Ramos (cell line): ENCODE results near the gene UGT1A1.

ENCODE experiments used
- in situ Hi-C: fragments of 300-500 bp; cut with MboI; formaldehyde crosslinking; loops from one replicate; pipeline ENCODE4 v1.14.3; 2022; ENCODE audit warnings: low sequenced_read_pairs; ENCODE audit not compliant: unreplicated experiment

Gene UGT1A1

GRCh38 chr2:233756429-233757081 lies 3.5 kb upstream of the UGT1A1 start:
- in situ Hi-C loops, result no loop called here

GRCh38 chr2:233758141-233758540 lies 1.9 kb upstream of the UGT1A1 start:
- in situ Hi-C loops, result no loop called here

GRCh38 chr2:233758849-233759248 lies 1.2 kb upstream of the UGT1A1 start:
- in situ Hi-C loops, result no loop called here

DNA sequence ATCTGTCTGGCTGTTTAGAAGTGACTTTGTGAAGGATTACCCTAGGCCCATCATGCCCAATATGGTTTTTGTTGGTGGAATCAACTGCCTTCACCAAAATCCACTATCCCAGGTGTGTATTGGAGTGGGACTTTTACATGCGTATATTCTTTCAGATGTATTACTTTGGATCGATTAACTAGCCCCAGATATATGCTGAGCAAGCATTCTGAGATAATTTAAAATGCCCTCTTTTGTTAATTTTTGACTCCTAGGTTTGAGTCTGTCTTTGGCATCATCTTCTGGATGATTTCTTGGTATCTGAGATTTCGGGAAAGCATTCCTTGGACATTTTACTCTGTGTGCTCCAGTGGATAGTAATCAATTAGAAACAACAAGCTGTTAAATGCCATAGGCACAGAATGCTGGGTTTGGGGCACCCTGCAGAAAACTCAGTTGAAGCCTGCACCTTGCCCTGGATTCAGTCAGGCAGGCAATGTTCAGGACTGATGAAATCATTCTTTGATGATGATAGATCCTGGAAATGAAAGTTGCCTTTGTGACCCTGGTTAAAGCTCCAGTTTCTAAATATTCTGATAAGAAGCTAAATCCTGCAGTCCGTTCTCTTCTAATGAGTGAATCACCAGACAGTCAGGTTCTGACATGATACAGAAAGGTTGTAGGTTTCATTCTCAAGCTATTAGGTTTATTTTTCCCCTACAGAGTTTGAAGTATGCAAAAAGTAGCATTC lies 1.1 kb downstream of the UGT1A1 start:
- in situ Hi-C loops, result no loop called here

- in situ Hi-C loops, result no loop called here
These were observed 4.2 kb downstream of the UGT1A1 start for GRCh38 chr2:233764264-233764663.

DNA sequence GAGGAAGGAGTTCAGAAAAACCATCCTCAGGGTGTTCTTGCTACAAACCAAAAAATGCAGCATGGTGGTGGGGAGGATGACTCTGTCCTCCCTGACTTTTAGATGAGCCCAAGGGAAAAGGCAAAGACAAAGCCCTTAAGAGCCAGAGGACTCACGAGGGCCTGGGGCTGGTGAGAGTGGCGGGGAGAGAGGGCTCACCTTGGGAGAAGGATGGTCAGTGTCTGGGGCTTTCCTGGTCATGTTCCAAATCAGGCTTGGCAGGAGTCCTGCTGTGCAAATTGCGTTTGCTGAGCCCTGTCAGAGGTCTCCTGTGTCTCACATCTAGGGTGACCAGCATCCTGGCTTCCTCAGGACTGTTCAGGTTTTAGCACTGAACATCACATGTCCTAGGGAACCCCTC lies 4.7 kb downstream of the UGT1A1 start:
- in situ Hi-C loops, result no loop called here

DNA sequence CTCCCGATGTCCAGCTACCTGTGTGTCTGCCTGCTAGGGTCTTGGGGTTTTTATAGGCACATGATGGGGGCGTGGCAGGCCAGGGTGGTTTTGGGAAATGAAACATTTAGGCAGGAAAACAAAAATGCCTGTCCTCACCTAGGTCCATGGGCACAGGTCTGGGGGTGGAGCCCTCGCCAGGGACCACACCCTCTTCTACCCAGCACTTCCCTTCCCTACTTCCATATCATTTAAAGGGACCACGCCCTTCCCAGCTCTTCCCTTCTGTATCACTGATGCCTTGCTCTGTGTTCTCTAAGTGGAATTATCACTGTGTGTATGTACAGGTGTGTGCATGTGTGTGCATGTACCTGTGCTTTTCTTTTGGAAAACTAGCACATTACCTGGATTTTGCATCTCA lies 6.3 kb downstream of the UGT1A1 start:
- in situ Hi-C loops, result no loop called here

DNA sequence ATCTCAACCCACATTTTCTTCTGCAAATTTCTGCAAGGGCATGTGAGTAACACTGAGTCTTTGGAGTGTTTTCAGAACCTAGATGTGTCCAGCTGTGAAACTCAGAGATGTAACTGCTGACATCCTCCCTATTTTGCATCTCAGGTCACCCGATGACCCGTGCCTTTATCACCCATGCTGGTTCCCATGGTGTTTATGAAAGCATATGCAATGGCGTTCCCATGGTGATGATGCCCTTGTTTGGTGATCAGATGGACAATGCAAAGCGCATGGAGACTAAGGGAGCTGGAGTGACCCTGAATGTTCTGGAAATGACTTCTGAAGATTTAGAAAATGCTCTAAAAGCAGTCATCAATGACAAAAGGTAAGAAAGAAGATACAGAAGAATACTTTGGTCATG lies 8.0 kb downstream of the UGT1A1 start:
- in situ Hi-C loops, result no loop called here

DNA sequence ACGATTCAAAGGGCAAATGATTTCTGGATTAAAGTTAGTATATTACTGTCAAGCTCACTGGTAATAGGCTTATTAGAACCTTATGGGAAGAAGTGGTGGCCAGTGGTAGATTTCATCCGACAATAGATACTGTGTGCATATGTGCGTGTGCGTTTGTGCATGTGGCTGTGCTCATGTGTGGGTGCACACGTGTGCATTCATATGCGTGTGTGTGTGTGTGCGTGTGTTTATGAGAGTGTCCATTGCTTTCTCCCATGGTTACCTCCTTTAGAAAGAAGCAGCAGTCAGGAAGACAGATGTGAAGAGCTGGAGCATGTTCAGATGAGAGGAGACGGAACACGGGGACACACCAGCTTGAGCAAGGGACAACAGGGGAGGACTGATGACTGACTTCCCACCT lies 9.2 kb downstream of the UGT1A1 start:
- in situ Hi-C loops, result no loop called here

- in situ Hi-C loops, result no loop called here
These were observed 12.1 kb downstream of the UGT1A1 start for GRCh38 chr2:233772153-233772552.

- in situ Hi-C loops, result no loop called here
These were observed 12.5 kb downstream of the UGT1A1 start for GRCh38 chr2:233772583-233772982.

DNA sequence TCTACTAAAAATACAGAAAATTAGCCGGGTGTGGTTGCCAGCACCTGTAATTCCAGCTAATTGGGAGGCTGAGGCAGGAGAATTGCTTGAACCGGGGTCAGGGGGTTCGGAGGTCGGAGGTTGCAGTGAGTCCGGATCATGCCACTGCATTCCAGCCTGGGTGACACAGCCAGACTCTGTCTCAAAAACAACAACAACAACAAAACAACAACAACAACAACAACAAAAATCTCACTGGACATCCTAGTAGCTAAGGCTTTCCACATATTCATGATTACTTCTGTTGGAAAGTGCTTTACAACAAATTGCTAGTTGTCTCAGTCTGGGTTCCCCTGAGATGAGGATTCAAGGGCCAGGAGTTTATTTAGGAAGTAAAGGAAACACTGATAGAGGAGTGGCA lies 13.8 kb downstream of the UGT1A1 start:
- in situ Hi-C loops, result no loop called here

DNA sequence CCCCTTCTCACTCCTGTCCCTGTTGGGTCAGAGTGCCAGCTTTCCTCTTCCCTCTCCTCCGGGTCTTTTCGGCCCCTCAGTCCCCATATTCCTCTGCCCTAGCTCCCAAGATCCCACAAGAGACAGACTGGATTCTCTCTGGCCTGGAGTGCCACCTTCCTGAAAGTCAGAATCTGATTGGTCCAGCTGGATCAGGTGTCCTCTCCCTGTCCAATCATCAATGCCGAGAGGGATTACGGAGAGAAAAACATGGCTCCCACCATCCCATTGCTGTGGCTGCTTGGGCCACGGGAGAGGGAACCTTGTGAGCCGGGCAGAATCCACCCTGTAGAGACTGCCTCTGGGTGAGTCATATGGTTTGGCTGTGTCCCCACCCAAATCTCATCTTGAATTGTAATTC lies 15.3 kb downstream of the UGT1A1 start:
- in situ Hi-C loops, result no loop called here

- in situ Hi-C loops, result no loop called here
These were observed 18.0 kb downstream of the UGT1A1 start, which contains the start of gene MROH2A for GRCh38 chr2:233778030-233778429. Gene MROH2A, plus strand, starts transcription at chr2:233778330. Its CDS starts 1,029 bp downstream, at chr2:233779359.

- in situ Hi-C loops, result no loop called here
These were observed 19.7 kb downstream of the UGT1A1 start for GRCh38 chr2:233779722-233780121.

- in situ Hi-C loops, result no loop called here
These were observed 20.7 kb downstream of the UGT1A1 start for GRCh38 chr2:233780771-233781170.

DNA sequence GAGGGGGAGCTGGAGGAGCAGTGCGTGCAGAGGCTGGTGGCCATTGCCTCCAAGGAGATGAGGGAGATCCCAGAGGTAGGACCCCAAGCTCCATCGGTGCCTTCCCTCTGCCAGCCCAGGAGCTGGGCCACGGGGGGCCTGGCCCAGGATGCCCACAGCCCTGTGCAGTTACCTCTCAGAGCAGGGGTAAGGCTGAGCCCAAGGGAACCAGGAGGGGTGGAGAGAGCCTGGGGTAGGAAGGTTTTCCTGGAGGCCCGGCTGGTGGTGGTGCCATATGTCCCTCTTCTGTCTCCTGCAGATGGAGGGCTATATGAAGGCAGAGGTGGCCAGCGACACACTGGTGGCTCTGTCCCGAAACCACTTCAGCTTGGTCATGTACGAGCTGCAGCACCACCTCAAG lies 29.5 kb downstream of the UGT1A1 start:
- in situ Hi-C loops, result no loop called here

DNA sequence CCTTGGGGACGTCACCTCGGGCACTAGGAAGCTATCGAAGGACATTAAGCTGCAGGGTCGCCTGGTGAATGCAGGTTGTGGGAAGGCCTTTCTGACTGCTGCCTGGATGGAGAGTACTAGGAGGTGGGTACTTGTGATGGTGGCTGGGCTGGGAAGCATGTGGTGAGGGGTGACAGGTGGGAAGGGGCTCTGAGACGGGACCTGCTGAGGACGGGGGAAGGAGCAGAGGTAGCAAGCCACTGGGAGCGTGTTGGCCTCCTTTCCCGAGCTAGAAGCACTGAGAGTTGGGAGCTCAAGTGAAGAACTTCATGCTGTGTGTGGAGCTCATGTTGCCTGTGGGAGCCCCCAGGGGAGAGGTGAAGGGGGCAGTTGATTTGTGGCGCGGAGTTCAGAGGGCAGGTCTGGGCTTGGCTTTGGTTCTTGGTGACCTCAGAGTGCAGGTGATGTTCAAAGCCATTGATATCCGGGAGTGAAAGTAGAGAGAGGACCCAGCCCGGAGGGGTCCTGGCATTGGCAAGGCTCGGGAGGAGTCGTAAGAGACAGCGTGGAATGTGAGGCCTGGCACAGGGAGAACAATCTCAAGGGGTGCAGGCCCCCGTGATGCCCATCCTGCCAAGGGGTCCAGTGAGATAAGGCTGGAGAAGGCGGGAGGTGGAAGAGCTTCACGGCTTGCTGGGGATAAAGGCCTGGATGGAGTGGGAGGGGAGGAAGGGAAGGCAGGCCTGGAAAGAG lies 31.2 kb downstream of the UGT1A1 start:
- in situ Hi-C loops, result no loop called here

GRCh38 chr2:233791883-233792329 lies 31.8 kb downstream of the UGT1A1 start:
- in situ Hi-C loops, result no loop called here

GRCh38 chr2:233792720-233793119 lies 32.6 kb downstream of the UGT1A1 start:
- in situ Hi-C loops, result no loop called here

GRCh38 chr2:233793465-233794127 lies 33.5 kb downstream of the UGT1A1 start:
- in situ Hi-C loops, result no loop called here
